HepG2 (cell line): ENCODE measurements around the gene VAPA. TPM values are rescaled to one million over a fixed set of nuclear protein-coding genes. Genes with fewer than 3 reads are reported as not detected.

Experiments
- DNMT3B ChIP-seq: conservative IDR thresholded peaks from 2 replicates; pipeline ENCODE4 v1.6.1; 2016; ENCODE audit warnings: missing biosample characterization, control low read depth
- HOXA7 ChIP-seq: sonication (generic); formaldehyde crosslinking; IDR thresholded peaks from 2 replicates; pipeline ENCODE4 v1.8.1; 2022; ENCODE audit warnings: mild to moderate bottlenecking, missing genetic modification reagents, moderate library complexity
- ONECUT2 ChIP-seq: sonication (generic); formaldehyde crosslinking; IDR thresholded peaks from 2 replicates; pipeline ENCODE4 v1.4.0; 2020; ENCODE audit warnings: missing genetic modification reagents
- RELA ChIP-seq: sonication (generic); formaldehyde crosslinking; IDR thresholded peaks from 2 replicates; pipeline ENCODE4 v1.4.0; 2020; ENCODE audit warnings: missing genetic modification reagents
- TOPORS ChIP-seq: sonication (generic); formaldehyde crosslinking; IDR thresholded peaks from 2 replicates; pipeline ENCODE4 v1.8.0; 2023; ENCODE audit warnings: mild to moderate bottlenecking, missing genetic modification reagents
- ZNF713 ChIP-seq: sonication (generic); formaldehyde crosslinking; IDR thresholded peaks from 2 replicates; pipeline ENCODE4 v1.4.0; 2020; ENCODE audit warnings: mild to moderate bottlenecking, missing genetic modification reagents
- ZSCAN22 ChIP-seq: sonication (generic); formaldehyde crosslinking; IDR thresholded peaks from 2 replicates; pipeline ENCODE4 v1.4.0; 2020; ENCODE audit warnings: mild to moderate bottlenecking, missing genetic modification reagents
- polyA plus RNA-seq, 8 experiments: library from polyadenylated mRNA; depleted of rRNA in 3 of 8; stranded (reverse) in 7 of 8; unstranded in 1 of 8; fragments of >200 nt; fragmentation: Illumina TruSeq in 4 of 8; extraction: Trizol in 4 of 8; gene quantifications; 2 replicates each; pipeline versions ENCODE4 v1.2.1 to v1.2.3, GENCODE V29; 2011 to 2016; ENCODE audit warnings: low read depth in 4 of 8, missing spikeins in 1 of 8, mixed read lengths in 1 of 8; ENCODE audit not compliant: insufficient read depth in 1 of 8
- total RNA-seq, 5 experiments: library from RNA; depleted of rRNA; stranded (reverse); fragments of >200 nt; fragmentation: Illumina TruSeq; extraction: Trizol; gene quantifications; 2 replicates each; pipeline ENCODE4 v1.2.3, GENCODE V29; 2016; ENCODE audit warnings: low read depth in 1 of 5
- TF ChIP-seq, protein P1 (sequence below): IDR thresholded peaks from 2 replicates; pipeline ENCODE4 v1.6.1; 2016; ENCODE audit warnings: low read depth, missing genetic modification reagents, missing compliant biosample characterization
- TF ChIP-seq, protein P2 (sequence below): sonication (generic); formaldehyde crosslinking; IDR thresholded peaks from 2 replicates; pipeline ENCODE4 v1.5.1; 2020; ENCODE audit warnings: mild to moderate bottlenecking, moderate library complexity, missing genetic modification reagents
- TF ChIP-seq, protein P3 (sequence below): sonication (generic); formaldehyde crosslinking; IDR thresholded peaks from 2 replicates; pipeline ENCODE4 v1.8.1; 2023; ENCODE audit warnings: mild to moderate bottlenecking, missing genetic modification reagents
- TF ChIP-seq, protein P4 (sequence below): sonication (generic); formaldehyde crosslinking; IDR thresholded peaks from 2 replicates; pipeline ENCODE4 v1.9.0; 2021; ENCODE audit warnings: mild to moderate bottlenecking, missing genetic modification reagents
- TF ChIP-seq, protein P5 (sequence below): IDR thresholded peaks from 2 replicates; pipeline ENCODE4 v1.6.1; 2016; ENCODE audit warnings: mild to moderate bottlenecking

Gene VAPA
- total and polyA plus RNA-seq, 2 of the 13 experiments (the other 11 are each of a cell fraction or from before 2014, with no cell fraction given): 167 to 294 TPM

- TF ChIP-seq, protein P1, sequence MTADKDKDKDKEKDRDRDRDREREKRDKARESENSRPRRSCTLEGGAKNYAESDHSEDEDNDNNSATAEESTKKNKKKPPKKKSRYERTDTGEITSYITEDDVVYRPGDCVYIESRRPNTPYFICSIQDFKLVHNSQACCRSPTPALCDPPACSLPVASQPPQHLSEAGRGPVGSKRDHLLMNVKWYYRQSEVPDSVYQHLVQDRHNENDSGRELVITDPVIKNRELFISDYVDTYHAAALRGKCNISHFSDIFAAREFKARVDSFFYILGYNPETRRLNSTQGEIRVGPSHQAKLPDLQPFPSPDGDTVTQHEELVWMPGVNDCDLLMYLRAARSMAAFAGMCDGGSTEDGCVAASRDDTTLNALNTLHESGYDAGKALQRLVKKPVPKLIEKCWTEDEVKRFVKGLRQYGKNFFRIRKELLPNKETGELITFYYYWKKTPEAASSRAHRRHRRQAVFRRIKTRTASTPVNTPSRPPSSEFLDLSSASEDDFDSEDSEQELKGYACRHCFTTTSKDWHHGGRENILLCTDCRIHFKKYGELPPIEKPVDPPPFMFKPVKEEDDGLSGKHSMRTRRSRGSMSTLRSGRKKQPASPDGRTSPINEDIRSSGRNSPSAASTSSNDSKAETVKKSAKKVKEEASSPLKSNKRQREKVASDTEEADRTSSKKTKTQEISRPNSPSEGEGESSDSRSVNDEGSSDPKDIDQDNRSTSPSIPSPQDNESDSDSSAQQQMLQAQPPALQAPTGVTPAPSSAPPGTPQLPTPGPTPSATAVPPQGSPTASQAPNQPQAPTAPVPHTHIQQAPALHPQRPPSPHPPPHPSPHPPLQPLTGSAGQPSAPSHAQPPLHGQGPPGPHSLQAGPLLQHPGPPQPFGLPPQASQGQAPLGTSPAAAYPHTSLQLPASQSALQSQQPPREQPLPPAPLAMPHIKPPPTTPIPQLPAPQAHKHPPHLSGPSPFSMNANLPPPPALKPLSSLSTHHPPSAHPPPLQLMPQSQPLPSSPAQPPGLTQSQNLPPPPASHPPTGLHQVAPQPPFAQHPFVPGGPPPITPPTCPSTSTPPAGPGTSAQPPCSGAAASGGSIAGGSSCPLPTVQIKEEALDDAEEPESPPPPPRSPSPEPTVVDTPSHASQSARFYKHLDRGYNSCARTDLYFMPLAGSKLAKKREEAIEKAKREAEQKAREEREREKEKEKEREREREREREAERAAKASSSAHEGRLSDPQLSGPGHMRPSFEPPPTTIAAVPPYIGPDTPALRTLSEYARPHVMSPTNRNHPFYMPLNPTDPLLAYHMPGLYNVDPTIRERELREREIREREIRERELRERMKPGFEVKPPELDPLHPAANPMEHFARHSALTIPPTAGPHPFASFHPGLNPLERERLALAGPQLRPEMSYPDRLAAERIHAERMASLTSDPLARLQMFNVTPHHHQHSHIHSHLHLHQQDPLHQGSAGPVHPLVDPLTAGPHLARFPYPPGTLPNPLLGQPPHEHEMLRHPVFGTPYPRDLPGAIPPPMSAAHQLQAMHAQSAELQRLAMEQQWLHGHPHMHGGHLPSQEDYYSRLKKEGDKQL: no peak
- TF ChIP-seq ZNF713 (CRISPR knock-in tag): no peak
- no peak for TF ChIP-seq TOPORS (CRISPR knock-in tag)
- no peak for TF ChIP-seq RELA (CRISPR knock-in tag)
- no peak for TF ChIP-seq ZSCAN22 (CRISPR knock-in tag)
- TF ChIP-seq ONECUT2 (CRISPR knock-in tag): peak; percentile 84
- TF ChIP-seq, protein P2, sequence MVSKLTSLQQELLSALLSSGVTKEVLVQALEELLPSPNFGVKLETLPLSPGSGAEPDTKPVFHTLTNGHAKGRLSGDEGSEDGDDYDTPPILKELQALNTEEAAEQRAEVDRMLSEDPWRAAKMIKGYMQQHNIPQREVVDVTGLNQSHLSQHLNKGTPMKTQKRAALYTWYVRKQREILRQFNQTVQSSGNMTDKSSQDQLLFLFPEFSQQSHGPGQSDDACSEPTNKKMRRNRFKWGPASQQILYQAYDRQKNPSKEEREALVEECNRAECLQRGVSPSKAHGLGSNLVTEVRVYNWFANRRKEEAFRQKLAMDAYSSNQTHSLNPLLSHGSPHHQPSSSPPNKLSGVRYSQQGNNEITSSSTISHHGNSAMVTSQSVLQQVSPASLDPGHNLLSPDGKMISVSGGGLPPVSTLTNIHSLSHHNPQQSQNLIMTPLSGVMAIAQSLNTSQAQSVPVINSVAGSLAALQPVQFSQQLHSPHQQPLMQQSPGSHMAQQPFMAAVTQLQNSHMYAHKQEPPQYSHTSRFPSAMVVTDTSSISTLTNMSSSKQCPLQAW (CRISPR knock-in tag): no peak
- TF ChIP-seq, protein P3, sequence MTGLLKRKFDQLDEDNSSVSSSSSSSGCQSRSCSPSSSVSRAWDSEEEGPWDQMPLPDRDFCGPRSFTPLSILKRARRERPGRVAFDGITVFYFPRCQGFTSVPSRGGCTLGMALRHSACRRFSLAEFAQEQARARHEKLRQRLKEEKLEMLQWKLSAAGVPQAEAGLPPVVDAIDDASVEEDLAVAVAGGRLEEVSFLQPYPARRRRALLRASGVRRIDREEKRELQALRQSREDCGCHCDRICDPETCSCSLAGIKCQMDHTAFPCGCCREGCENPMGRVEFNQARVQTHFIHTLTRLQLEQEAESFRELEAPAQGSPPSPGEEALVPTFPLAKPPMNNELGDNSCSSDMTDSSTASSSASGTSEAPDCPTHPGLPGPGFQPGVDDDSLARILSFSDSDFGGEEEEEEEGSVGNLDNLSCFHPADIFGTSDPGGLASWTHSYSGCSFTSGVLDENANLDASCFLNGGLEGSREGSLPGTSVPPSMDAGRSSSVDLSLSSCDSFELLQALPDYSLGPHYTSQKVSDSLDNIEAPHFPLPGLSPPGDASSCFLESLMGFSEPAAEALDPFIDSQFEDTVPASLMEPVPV (CRISPR knock-in tag): no peak
- TF ChIP-seq, protein P4, sequence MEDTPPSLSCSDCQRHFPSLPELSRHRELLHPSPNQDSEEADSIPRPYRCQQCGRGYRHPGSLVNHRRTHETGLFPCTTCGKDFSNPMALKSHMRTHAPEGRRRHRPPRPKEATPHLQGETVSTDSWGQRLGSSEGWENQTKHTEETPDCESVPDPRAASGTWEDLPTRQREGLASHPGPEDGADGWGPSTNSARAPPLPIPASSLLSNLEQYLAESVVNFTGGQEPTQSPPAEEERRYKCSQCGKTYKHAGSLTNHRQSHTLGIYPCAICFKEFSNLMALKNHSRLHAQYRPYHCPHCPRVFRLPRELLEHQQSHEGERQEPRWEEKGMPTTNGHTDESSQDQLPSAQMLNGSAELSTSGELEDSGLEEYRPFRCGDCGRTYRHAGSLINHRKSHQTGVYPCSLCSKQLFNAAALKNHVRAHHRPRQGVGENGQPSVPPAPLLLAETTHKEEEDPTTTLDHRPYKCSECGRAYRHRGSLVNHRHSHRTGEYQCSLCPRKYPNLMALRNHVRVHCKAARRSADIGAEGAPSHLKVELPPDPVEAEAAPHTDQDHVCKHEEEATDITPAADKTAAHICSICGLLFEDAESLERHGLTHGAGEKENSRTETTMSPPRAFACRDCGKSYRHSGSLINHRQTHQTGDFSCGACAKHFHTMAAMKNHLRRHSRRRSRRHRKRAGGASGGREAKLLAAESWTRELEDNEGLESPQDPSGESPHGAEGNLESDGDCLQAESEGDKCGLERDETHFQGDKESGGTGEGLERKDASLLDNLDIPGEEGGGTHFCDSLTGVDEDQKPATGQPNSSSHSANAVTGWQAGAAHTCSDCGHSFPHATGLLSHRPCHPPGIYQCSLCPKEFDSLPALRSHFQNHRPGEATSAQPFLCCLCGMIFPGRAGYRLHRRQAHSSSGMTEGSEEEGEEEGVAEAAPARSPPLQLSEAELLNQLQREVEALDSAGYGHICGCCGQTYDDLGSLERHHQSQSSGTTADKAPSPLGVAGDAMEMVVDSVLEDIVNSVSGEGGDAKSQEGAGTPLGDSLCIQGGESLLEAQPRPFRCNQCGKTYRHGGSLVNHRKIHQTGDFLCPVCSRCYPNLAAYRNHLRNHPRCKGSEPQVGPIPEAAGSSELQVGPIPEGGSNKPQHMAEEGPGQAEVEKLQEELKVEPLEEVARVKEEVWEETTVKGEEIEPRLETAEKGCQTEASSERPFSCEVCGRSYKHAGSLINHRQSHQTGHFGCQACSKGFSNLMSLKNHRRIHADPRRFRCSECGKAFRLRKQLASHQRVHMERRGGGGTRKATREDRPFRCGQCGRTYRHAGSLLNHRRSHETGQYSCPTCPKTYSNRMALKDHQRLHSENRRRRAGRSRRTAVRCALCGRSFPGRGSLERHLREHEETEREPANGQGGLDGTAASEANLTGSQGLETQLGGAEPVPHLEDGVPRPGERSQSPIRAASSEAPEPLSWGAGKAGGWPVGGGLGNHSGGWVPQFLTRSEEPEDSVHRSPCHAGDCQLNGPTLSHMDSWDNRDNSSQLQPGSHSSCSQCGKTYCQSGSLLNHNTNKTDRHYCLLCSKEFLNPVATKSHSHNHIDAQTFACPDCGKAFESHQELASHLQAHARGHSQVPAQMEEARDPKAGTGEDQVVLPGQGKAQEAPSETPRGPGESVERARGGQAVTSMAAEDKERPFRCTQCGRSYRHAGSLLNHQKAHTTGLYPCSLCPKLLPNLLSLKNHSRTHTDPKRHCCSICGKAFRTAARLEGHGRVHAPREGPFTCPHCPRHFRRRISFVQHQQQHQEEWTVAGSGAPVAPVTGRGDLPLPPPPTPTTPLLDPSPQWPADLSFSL (CRISPR knock-in tag): no peak
- TF ChIP-seq HOXA7 (CRISPR knock-in tag): no peak
- TF ChIP-seq, protein P5, sequence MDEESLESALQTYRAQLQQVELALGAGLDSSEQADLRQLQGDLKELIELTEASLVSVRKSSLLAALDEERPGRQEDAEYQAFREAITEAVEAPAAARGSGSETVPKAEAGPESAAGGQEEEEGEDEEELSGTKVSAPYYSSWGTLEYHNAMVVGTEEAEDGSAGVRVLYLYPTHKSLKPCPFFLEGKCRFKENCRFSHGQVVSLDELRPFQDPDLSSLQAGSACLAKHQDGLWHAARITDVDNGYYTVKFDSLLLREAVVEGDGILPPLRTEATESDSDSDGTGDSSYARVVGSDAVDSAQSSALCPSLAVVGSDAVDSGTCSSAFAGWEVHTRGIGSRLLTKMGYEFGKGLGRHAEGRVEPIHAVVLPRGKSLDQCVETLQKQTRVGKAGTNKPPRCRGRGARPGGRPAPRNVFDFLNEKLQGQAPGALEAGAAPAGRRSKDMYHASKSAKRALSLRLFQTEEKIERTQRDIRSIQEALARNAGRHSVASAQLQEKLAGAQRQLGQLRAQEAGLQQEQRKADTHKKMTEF (CRISPR knock-in tag): peak; percentile 42; the same call in 1 of the 2 replicates
- no peak for TF ChIP-seq DNMT3B (CRISPR knock-in tag)
Measured at GRCh38 chr18:9898792-9899549, 14.8 kb upstream of the VAPA start (continued).
